HG02840 (cell line): ENCODE results near the gene LDLR.
"Not testable (repeated sequence)": the region's sequence is repeated elsewhere in the genome, so short reads cannot be mapped to it uniquely, and the experiment has no call there.

ENCODE experiments used
- ATAC-seq: cut with Tn5 transposase; IDR thresholded peaks from one replicate; pipeline ENCODE4 v1.9.1; 2021; ENCODE audit warnings: mild to moderate bottlenecking, moderate library complexity, moderate number of reproducible peaks; ENCODE audit not compliant: unreplicated experiment, low FRiP score

LDLR gene

GRCh38 chr19:11137542-11138384 lies 48.5 kb downstream of the LDLR start:
- ATAC-seq, result no peak

- ATAC-seq, result no peak
These were observed 49.5 kb downstream of the LDLR start for GRCh38 chr19:11138601-11139300.

GRCh38 chr19:11140023-11140538 lies 50.8 kb downstream of the LDLR start:
- not testable (repeated sequence) for ATAC-seq

GRCh38 chr19:11140896-11141295 lies 51.6 kb downstream of the LDLR start:
- no peak for ATAC-seq

- ATAC-seq, result no peak
These were observed 52.8 kb downstream of the LDLR start for GRCh38 chr19:11141937-11142527.

GRCh38 chr19:11142528-11143171 lies 53.4 kb downstream of the LDLR start:
- ATAC-seq, result no peak

GRCh38 chr19:11145536-11145924 lies 56.3 kb downstream of the LDLR start:
- no peak for ATAC-seq

- ATAC-seq, result no peak
These were observed 58.7 kb downstream of the LDLR start for GRCh38 chr19:11148001-11148400.

GRCh38 chr19:11151181-11151580 lies 61.9 kb downstream of the LDLR start:
- no peak for ATAC-seq

GRCh38 chr19:11152318-11153062 lies 63.2 kb downstream of the LDLR start:
- no peak for ATAC-seq

GRCh38 chr19:11154683-11155047 lies 65.4 kb downstream of the LDLR start:
- no peak for ATAC-seq

- ATAC-seq, result peak; percentile 96
These were observed 66.3 kb downstream of the LDLR start, which contains the start of gene SPC24 for GRCh38 chr19:11155373-11156120. TSS of gene SPC24 (minus strand) at chr19:11155782. CDS start at chr19:11155776, 6 bp downstream.

- ATAC-seq, result no peak
These were observed 70.6 kb downstream of the LDLR start for GRCh38 chr19:11159598-11160439.

- not testable (repeated sequence) for ATAC-seq
These were observed 71.1 kb downstream of the LDLR start for GRCh38 chr19:11160440-11160768.

GRCh38 chr19:11164296-11164695 lies 75.0 kb downstream of the LDLR start:
- no peak for ATAC-seq

- ATAC-seq, result no peak
These were observed 75.7 kb downstream of the LDLR start for GRCh38 chr19:11164879-11165406.

- no peak for ATAC-seq
These were observed 76.3 kb downstream of the LDLR start for GRCh38 chr19:11165486-11166030.
